Measurements from ENCODE around the gene ELMOD3. TPM values are rescaled to one million over a fixed set of nuclear protein-coding genes. Genes with fewer than 3 reads are reported as not detected.

Gene ELMOD3
- polyA plus RNA-seq, 1 of the 3 experiments (the other 2 are of a cell fraction), result 15.4 TPM

DNA sequence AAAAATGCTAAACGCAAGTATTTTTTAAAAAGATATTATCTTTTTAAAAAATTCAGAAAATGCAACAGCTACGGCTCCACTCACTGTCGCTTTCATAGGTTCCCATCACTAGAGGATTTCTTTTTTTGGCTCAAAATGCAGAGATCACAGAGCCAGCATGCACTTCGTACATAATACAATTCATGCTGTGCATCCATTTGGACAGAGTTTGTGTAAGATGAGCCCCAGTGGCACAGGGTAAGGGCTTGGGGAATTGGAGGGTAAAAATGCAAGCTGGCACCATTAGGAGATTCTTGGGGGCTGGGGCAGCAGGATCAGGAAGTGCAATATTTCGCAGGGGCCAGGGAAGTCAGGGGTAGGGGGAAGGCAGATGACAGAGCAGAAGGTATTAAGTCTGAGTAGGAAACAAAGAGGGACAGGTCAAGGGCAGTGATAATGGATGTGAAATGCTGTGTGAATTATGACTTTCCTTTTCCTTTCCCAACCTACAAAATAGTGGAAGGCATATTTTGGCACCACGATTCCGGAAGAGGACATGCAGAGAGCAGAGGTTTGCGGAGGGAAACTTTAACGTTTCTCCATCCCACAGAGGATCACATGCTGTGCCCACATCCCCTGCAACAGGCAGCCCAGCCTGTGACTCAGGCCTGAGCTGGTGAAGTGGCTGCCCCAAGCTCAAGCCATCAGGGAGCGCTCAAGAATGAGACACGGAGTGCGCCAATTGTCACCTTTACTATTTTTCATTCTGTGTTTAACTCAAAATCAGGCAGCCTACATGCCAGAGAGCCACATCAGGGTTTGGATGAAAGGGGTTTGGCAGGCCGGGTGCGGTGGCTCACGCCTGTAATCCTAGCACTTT lies 50.9 kb downstream of the ELMOD3 start:
- H3K27ac ChIP-seq (ENCODE audit: low read depth in 2 of 2, low read length in 1 of 2), result peak overlapping the region; percentile 13 to 53; a peak in 3 of 4 replicates
- H3K27me3 ChIP-seq (ENCODE audit: insufficient read depth), result no peaks in the 10 kb centered on the region
- no peaks in the 10 kb centered on the region for H4K20me1 ChIP-seq (ENCODE audit: insufficient read depth)
- no peaks in the 10 kb centered on the region for H3K79me2 ChIP-seq (ENCODE audit: insufficient read depth)
- 0 out of 2 replicates have a peak, but pooled peaks cover 4% of the 10 kb centered on the region for H3K9me3 ChIP-seq
- peak overlapping the region; percentile 59; the same call in 1 of the 2 replicates for H2AFZ ChIP-seq (ENCODE audit: low read depth)
- no peaks in the 10 kb centered on the region for H3K36me3 ChIP-seq (replicated peaks in 1 of 2; ENCODE audit: control insufficient read depth in 1 of 2, insufficient read depth in 2 of 2, low read length in 1 of 2)
- WGBS (ENCODE audit: low lambda C conversion rate), result 75% methylated on average over 15 of the region's 15 CpGs
- CTCF ChIA-PET, result interaction anchor here (0.5 to 1.5 kb wide), 2 partner anchors 147 to 191 kb away, joined by 3 to 4 read pairs; no protein-coding TSS in a partner anchor
- H3K9ac ChIP-seq, result no peak overlapping the region
- peaks cover 14% of the 10 kb centered on the region for H3F3A ChIP-seq (replicated peaks; ENCODE audit: insufficient read depth)
- peaks cover 9 to 14% of the 10 kb centered on the region in 2 experiments; a peak in 2 of 4 replicates for H3K4me1 ChIP-seq (ENCODE audit: control insufficient read depth in 1 of 2, insufficient read depth in 2 of 2, low read depth in 1 of 2, low read length in 1 of 2)
- no peak overlapping the region for H3K4me3 ChIP-seq (ENCODE audit: low read depth in 2 of 2, low read length in 1 of 2)
- no peaks in the 10 kb centered on the region for H3K9me2 ChIP-seq
- no peak for DNase-seq
- POLR2A ChIA-PET, result no interaction called here
- 0 out of 2 replicates have a peak overlapping the region, but pooled peaks have one; percentile 37 for H3K4me2 ChIP-seq
- no peak for TF ChIP-seq EP300 (IDR thresholded peaks at IDR 0.05; ENCODE audit: borderline replicate concordance in 1 of 2, low read depth in 1 of 2, low read length in 1 of 2)
- TF ChIP-seq, protein P1, sequence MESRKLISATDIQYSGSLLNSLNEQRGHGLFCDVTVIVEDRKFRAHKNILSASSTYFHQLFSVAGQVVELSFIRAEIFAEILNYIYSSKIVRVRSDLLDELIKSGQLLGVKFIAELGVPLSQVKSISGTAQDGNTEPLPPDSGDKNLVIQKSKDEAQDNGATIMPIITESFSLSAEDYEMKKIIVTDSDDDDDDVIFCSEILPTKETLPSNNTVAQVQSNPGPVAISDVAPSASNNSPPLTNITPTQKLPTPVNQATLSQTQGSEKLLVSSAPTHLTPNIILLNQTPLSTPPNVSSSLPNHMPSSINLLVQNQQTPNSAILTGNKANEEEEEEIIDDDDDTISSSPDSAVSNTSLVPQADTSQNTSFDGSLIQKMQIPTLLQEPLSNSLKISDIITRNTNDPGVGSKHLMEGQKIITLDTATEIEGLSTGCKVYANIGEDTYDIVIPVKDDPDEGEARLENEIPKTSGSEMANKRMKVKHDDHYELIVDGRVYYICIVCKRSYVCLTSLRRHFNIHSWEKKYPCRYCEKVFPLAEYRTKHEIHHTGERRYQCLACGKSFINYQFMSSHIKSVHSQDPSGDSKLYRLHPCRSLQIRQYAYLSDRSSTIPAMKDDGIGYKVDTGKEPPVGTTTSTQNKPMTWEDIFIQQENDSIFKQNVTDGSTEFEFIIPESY (IDR thresholded peaks at IDR 0.05; ENCODE audit: borderline replicate concordance, low read depth), result no peak
- TF ChIP-seq, protein P2, sequence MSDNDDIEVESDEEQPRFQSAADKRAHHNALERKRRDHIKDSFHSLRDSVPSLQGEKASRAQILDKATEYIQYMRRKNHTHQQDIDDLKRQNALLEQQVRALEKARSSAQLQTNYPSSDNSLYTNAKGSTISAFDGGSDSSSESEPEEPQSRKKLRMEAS (IDR thresholded peaks at IDR 0.05; ENCODE audit: low read depth), result 0 out of 2 replicates have a peak, but pooled peaks have one; percentile 26

DNA sequence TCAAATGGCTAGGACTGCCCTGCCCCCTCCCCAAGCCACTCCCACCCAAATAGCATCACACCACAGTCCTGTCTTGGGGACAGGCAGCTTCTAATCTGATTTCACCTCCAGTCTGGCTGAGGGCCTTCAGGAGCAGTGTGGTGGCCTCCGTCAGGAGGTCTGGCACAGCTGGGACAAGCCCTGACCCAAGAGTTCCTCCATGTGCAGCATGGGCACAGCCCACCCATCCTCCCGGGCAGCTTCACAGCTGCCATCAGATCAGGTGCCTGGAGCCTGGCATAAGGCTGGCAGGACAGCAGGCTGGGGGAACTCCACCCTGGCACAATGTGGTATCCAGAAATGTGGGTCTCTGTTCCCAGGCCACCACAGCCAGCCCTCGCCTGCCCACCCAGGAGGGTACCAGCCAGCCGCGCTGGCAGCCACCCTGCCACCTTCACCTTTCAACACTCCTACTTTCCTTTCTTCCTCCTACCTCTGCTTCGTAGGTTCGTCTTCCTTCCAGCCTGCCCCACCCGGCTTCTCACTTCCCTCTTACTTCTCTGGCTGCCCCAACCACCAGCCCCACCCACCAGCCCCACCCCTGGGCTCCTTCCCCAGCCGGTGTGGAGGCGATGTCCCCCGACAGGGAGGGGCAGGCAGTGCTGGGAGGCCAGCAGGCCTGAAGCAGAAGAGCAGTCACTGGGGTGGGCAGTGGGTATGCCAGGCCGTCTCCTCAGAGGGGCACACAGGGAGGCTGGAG lies 55.4 kb downstream of the ELMOD3 start, which contains the start of gene CAPG:
CAPG (minus strand) TSS at position 522 of the 739 bp plus-strand sequence. CDS start 8,221 bp downstream, outside the sequence.
- no peaks in the 10 kb centered on the region for H3K36me3 ChIP-seq (replicated peaks in 1 of 2; ENCODE audit: control insufficient read depth in 1 of 2, insufficient read depth in 2 of 2, low read length in 1 of 2)
- no peak for TF ChIP-seq GABPA (IDR thresholded peaks at IDR 0.05; ENCODE audit: low read depth)
- no peak for TF ChIP-seq EZH2phosphoT487 (IDR thresholded peaks at IDR 0.05; ENCODE audit: borderline replicate concordance, low read depth)
- no peak for TF ChIP-seq TAF1 (IDR thresholded peaks at IDR 0.05; ENCODE audit: borderline replicate concordance, low read depth, low read length)
- TF ChIP-seq, protein P3, sequence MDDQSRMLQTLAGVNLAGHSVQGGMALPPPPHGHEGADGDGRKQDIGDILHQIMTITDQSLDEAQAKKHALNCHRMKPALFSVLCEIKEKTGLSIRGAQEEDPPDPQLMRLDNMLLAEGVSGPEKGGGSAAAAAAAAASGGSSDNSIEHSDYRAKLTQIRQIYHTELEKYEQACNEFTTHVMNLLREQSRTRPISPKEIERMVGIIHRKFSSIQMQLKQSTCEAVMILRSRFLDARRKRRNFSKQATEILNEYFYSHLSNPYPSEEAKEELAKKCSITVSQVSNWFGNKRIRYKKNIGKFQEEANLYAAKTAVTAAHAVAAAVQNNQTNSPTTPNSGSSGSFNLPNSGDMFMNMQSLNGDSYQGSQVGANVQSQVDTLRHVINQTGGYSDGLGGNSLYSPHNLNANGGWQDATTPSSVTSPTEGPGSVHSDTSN (IDR thresholded peaks at IDR 0.05), result no peak
- TF ChIP-seq POLR2AphosphoS5 (IDR thresholded peaks at IDR 0.05; ENCODE audit: low read depth, low read length), result no peak
- no peak for TF ChIP-seq MXI1 (IDR thresholded peaks at IDR 0.05; ENCODE audit: low read depth, low read length)
- TF ChIP-seq, protein P2 (IDR thresholded peaks at IDR 0.05; ENCODE audit: low read depth), result no peak
- no peak for TF ChIP-seq TEAD4 (IDR thresholded peaks at IDR 0.05; ENCODE audit: borderline replicate concordance, insufficient read depth)
- TF ChIP-seq FOXM1 (IDR thresholded peaks at IDR 0.05; ENCODE audit: low read depth), result no peak
- TF ChIP-seq MEF2A (IDR thresholded peaks at IDR 0.05; ENCODE audit: borderline replicate concordance, low read depth), result no peak
- no peak for TF ChIP-seq CHD2 (IDR thresholded peaks at IDR 0.05; ENCODE audit: low read length, partially characterized antibody)
- no peak for TF ChIP-seq RFX5 (IDR thresholded peaks at IDR 0.05; ENCODE audit: low read length)
- no peak for TF ChIP-seq EP300 (IDR thresholded peaks at IDR 0.05; ENCODE audit: borderline replicate concordance in 1 of 2, low read depth in 1 of 2, low read length in 1 of 2)
- no peaks in the 10 kb centered on the region for H4K20me1 ChIP-seq (ENCODE audit: insufficient read depth)
- ChIA-PET CTCF (interaction anchor here (0.9 kb wide), 1 partner anchor 142 kb away, joined by 3 read pairs; no protein-coding TSS in a partner anchor), POLR2A (no interaction called here)
- 85% methylated on average over 11 of the region's 12 CpGs for WGBS (ENCODE audit: low lambda C conversion rate)
- no peaks in the 10 kb centered on the region for H3K79me2 ChIP-seq (ENCODE audit: insufficient read depth)
- no peak within 1 kb of the TSS for H3K4me3 ChIP-seq (ENCODE audit: low read depth in 2 of 2, low read length in 1 of 2)
- H3K4me1 ChIP-seq (ENCODE audit: control insufficient read depth in 1 of 2, insufficient read depth in 2 of 2, low read depth in 1 of 2, low read length in 1 of 2), result peaks cover 7 to 20% of the 10 kb centered on the region in 2 experiments; a peak in 2 of 4 replicates
- H3F3A ChIP-seq (replicated peaks; ENCODE audit: insufficient read depth), result peaks cover 11% of the 10 kb centered on the region
- no peaks in the 10 kb centered on the region for H3K9me2 ChIP-seq
- no peaks in the 10 kb centered on the region for H3K9me3 ChIP-seq
- no peak within 1 kb of the TSS for H3K4me2 ChIP-seq
- no peaks in the 10 kb centered on the region for H3K27me3 ChIP-seq (ENCODE audit: insufficient read depth)
- no peak within 1 kb of the TSS for H2AFZ ChIP-seq (ENCODE audit: low read depth)
- DNase-seq, result no peak
- H3K27ac ChIP-seq (ENCODE audit: low read depth in 2 of 2, low read length in 1 of 2), result no peak within 1 kb of the TSS
- no peak within 1 kb of the TSS for H3K9ac ChIP-seq
